Measurements from ENCODE around the gene C19orf47. TPM values are rescaled to one million over a fixed set of nuclear protein-coding genes. Genes with fewer than 3 reads are reported as not detected.

C19orf47 gene
- total and polyA plus RNA-seq, 2 donors (not counting 3 experiments of a cell fraction or from before 2014, with no cell fraction given): 16.4 to 27.0 TPM

- Histone ChIP-seq H3K9ac (replicated peaks; ENCODE audit: extremely low read depth, insufficient read depth, low read length) (no peak overlapping the region), H3K27me3 (ENCODE audit: control insufficient read depth in 2 of 2, insufficient read depth in 2 of 2, low read length in 2 of 2) (no peaks in the 10 kb centered on the region), H3K36me3 (ENCODE audit: control insufficient read depth in 2 of 2, extremely low read depth in 1 of 2, insufficient read depth in 2 of 2, low read length in 2 of 2) (peaks cover 12 to 49% of the 10 kb centered on the region in 2 experiments), H3K4me2 (ENCODE audit: insufficient read depth, low read length) (no peak overlapping the region), H3K4me3 (replicated peaks in 1 of 3; ENCODE audit: insufficient read depth in 1 of 3, low read depth in 1 of 3, low read length in 3 of 3) (no peak overlapping the region), H2AFZ (ENCODE audit: low read depth, low read length) (no peak overlapping the region), H3K27ac (ENCODE audit: insufficient read depth, low read depth, low read length) (no peak overlapping the region), H3K4me1 (ENCODE audit: control insufficient read depth, extremely low read depth, insufficient read depth, low read length) (peaks cover 4% of the 10 kb centered on the region), H3K9me1 (replicated peaks; ENCODE audit: control insufficient read depth, extremely low read depth, insufficient read depth, low read length) (no peaks in the 10 kb centered on the region), H3K79me2 (ENCODE audit: control insufficient read depth, insufficient read depth, low read length) (no peaks in the 10 kb centered on the region), H4K20me1 (replicated peaks; ENCODE audit: control insufficient read depth, extremely low read depth, insufficient read depth, low read length) (no peaks in the 10 kb centered on the region), H3K9me3 (replicated peaks; ENCODE audit: control insufficient read depth, insufficient read depth, low read length) (no peaks in the 10 kb centered on the region)
- POLR2A ChIA-PET: no interaction called here
- BruUV-seq (replicated peaks): no TSS peak
- TF ChIP-seq EZH2 (IDR thresholded peaks at IDR 0.05; ENCODE audit: borderline replicate concordance, low read depth, low read length, severe bottlenecking): no peak
- no peak for TF ChIP-seq POLR2AphosphoS5 (IDR thresholded peaks at IDR 0.05; ENCODE audit: insufficient read depth, low read depth, low read length)
- no peak for TF ChIP-seq FOS (IDR thresholded peaks at IDR 0.05; ENCODE audit: borderline replicate concordance, insufficient read depth, low read length)
- CTCF ChIA-PET: interaction anchor here (1.4 kb wide), 1 partner anchor 18 kb away, joined by 7 read pairs; no protein-coding TSS in a partner anchor
- dilution Hi-C loops (cut with MboI; ENCODE audit: extremely low pct_ligation_motif_present, low sequenced_read_pairs) (no loop called here), intact Hi-C loops (cut with micrococcal nuclease) (no loop called here)
- FAIRE-seq: no peak
- no peak for DNase-seq (ENCODE audit: low read depth, low spot score)
These were observed 25.1 kb downstream of the C19orf47 start for GRCh38 chr19:40322951-40323615.

- no peaks in the 10 kb centered on the region for H3K79me2 ChIP-seq (ENCODE audit: control insufficient read depth, insufficient read depth, low read length)
- TF ChIP-seq JUN (IDR thresholded peaks at IDR 0.05; ENCODE audit: borderline replicate concordance, insufficient read depth, insufficient read length, low read depth) (no peak), MYC (IDR thresholded peaks at IDR 0.05; ENCODE audit: low read depth, low read length) (no peak), FOS (IDR thresholded peaks at IDR 0.05; ENCODE audit: borderline replicate concordance, insufficient read depth, low read length) (no peak), GATA2 (IDR thresholded peaks at IDR 0.05; ENCODE audit: insufficient read depth, insufficient read length, low read depth, low read length) (no peak), MAX (IDR thresholded peaks at IDR 0.05; ENCODE audit: insufficient read depth, insufficient read length) (no peak), POLR2A (IDR thresholded peaks at IDR 0.05; ENCODE audit: low read depth, low read length) (no peak), CTCF (IDR thresholded peaks at IDR 0.05; ENCODE audit: extremely low read depth in 1 of 2, insufficient read depth in 1 of 2, low read depth in 1 of 2, low read length in 2 of 2) (no peak), EZH2 (IDR thresholded peaks at IDR 0.05; ENCODE audit: borderline replicate concordance, low read depth, low read length, severe bottlenecking) (no peak), POLR2AphosphoS5 (IDR thresholded peaks at IDR 0.05; ENCODE audit: insufficient read depth, low read depth, low read length) (no peak)
- no peak for FAIRE-seq
- no peak overlapping the region for H3K4me2 ChIP-seq (ENCODE audit: insufficient read depth, low read length)
- DNase-seq (ENCODE audit: low read depth, low spot score): no peak
- ChIA-PET CTCF (interaction anchor here (1.0 to 1.4 kb wide), 3 partner anchors 15 to 26 kb away, joined by 3 to 7 read pairs (median 3); partner anchors contain the start of genes C19orf47 and PLD3), POLR2A (no interaction called here)
- intact Hi-C loops (cut with micrococcal nuclease): no loop called here
- peaks cover 9 to 41% of the 10 kb centered on the region in 2 experiments for H3K36me3 ChIP-seq (ENCODE audit: control insufficient read depth in 2 of 2, extremely low read depth in 1 of 2, insufficient read depth in 2 of 2, low read length in 2 of 2)
- H3K27me3 ChIP-seq (ENCODE audit: control insufficient read depth in 2 of 2, insufficient read depth in 2 of 2, low read length in 2 of 2): no peaks in the 10 kb centered on the region
- H3K9me3 ChIP-seq (replicated peaks; ENCODE audit: control insufficient read depth, insufficient read depth, low read length): no peaks in the 10 kb centered on the region
- no peak overlapping the region for H2AFZ ChIP-seq (ENCODE audit: low read depth, low read length)
- no peak overlapping the region for H3K9ac ChIP-seq (replicated peaks; ENCODE audit: extremely low read depth, insufficient read depth, low read length)
- no peaks in the 10 kb centered on the region for H3K9me1 ChIP-seq (replicated peaks; ENCODE audit: control insufficient read depth, extremely low read depth, insufficient read depth, low read length)
- H3K27ac ChIP-seq (ENCODE audit: insufficient read depth, low read depth, low read length): no peak overlapping the region
- no TSS peak for BruUV-seq (replicated peaks)
- no peaks in the 10 kb centered on the region for H4K20me1 ChIP-seq (replicated peaks; ENCODE audit: control insufficient read depth, extremely low read depth, insufficient read depth, low read length)
- H3K4me1 ChIP-seq (ENCODE audit: control insufficient read depth, extremely low read depth, insufficient read depth, low read length): peaks cover 4% of the 10 kb centered on the region
- dilution Hi-C loops (cut with MboI; ENCODE audit: extremely low pct_ligation_motif_present, low sequenced_read_pairs): no loop called here
- H3K4me3 ChIP-seq (replicated peaks in 1 of 3; ENCODE audit: insufficient read depth in 1 of 3, low read depth in 1 of 3, low read length in 3 of 3): no peak overlapping the region
These were observed 26.0 kb downstream of the C19orf47 start for GRCh38 chr19:40322271-40322610.

Data from endothelial cell of umbilical vein (primary cell).